CD4-positive, alpha-beta T cell (primary cell): ENCODE data around the gene NCAM2. TPM values are rescaled to one million over a fixed set of nuclear protein-coding genes. Genes with fewer than 3 reads are reported as not detected.

ENCODE experiments used
- ATAC-seq: fragments of 200-7000 bp; cut with Tn5 transposase; one replicate; pipeline ENCODE4 v1.10.0; 2022; ENCODE audit warnings: mild to moderate bottlenecking; ENCODE audit not compliant: poor library complexity
- CTCF ChIA-PET: fragments of 350-600 bp; sonication (Branson Sonifier 250); formaldehyde crosslinking; loops from one replicate; lab custom pipeline; 2021; ENCODE audit warnings: antibody characterized with exemption, inconsistent platforms; lab: Charles Lee
- POLR2A ChIA-PET: fragments of 350-600 bp; sonication (Branson Sonifier 250); formaldehyde crosslinking; loops from one replicate; lab custom pipeline; 2021; ENCODE audit warnings: antibody characterized with exemption, inconsistent platforms; lab: Charles Lee
- DNase-seq, 14 experiments: peaks; one replicate each; pipeline ENCODE4 v3.0.0-alpha.2; 2013 to 2020; ENCODE audit warnings: mixed read lengths in 2 of 14
- H3K27ac ChIP-seq, 2 donors: one replicate each; pipeline versions ENCODE4 v1.5.1 to v1.7.0; 2013; ENCODE audit warnings: low read length in 2 of 2, low read depth in 1 of 2, mild to moderate bottlenecking in 1 of 2
- H3K27me3 ChIP-seq, 2 experiments: 1 replicate in 1 of 2; 2 replicates in 1 of 2; pipeline versions ENCODE4 v1.6.1 to v1.7.0; 2013; ENCODE audit warnings: low read length in 2 of 2, control low read depth in 1 of 2, mild to moderate bottlenecking in 1 of 2, moderate library complexity in 1 of 2; ENCODE audit not compliant: insufficient read depth in 2 of 2, control insufficient read depth in 1 of 2
- H3K36me3 ChIP-seq: one replicate; pipeline ENCODE4 v1.6.1; 2013; ENCODE audit warnings: low read length, control low read depth; ENCODE audit not compliant: insufficient read depth
- H3K4me1 ChIP-seq: one replicate; pipeline ENCODE4 v1.6.1; 2013; ENCODE audit warnings: low read length, control low read depth; ENCODE audit not compliant: insufficient read depth
- H3K4me3 ChIP-seq: one replicate; pipeline ENCODE4 v1.5.1; 2013; ENCODE audit warnings: mild to moderate bottlenecking, low read length, moderate library complexity
- H3K9me3 ChIP-seq, 2 experiments: 1 replicate in 1 of 2; 2 replicates in 1 of 2; pipeline versions ENCODE4 v1.6.1 to v1.7.0; 2013; ENCODE audit warnings: low read length in 2 of 2, mild to moderate bottlenecking in 2 of 2, control low read depth in 1 of 2, moderate library complexity in 1 of 2; ENCODE audit not compliant: control insufficient read depth in 1 of 2, insufficient read depth in 1 of 2
- H3K27ac Mint-ChIP-seq: one replicate; pipeline ENCODE4 v1.8.0; 2020; ENCODE audit warnings: mixed read lengths
- H3K27me3 Mint-ChIP-seq: one replicate; pipeline ENCODE4 v1.8.0; 2021; ENCODE audit warnings: mixed read lengths
- H3K36me3 Mint-ChIP-seq: one replicate; pipeline ENCODE4 v1.8.0; 2021; ENCODE audit warnings: low read depth, mixed read lengths
- H3K4me1 Mint-ChIP-seq: one replicate; pipeline ENCODE4 v1.8.0; 2021; ENCODE audit warnings: low read depth, mixed read lengths
- H3K4me3 Mint-ChIP-seq: one replicate; pipeline ENCODE4 v1.8.0; 2020; ENCODE audit warnings: mild to moderate bottlenecking, mixed read lengths
- H3K9me3 Mint-ChIP-seq: one replicate; pipeline ENCODE4 v1.8.0; 2020; ENCODE audit warnings: mixed read lengths
- CTCF ChIP-seq: fragments of 200-600 bp; IDR thresholded peaks from one replicate; pipeline ENCODE4 v1.8.0; 2022; ENCODE audit warnings: antibody characterized with exemption, mild to moderate bottlenecking
- intact Hi-C, 2 experiments: fragments of 100-400 bp; cut with DNase I in 1 of 2; cut with micrococcal nuclease in 1 of 2; formaldehyde crosslinking; loops; one replicate each; pipeline versions ENCODE4 v1.15.1 to v1.9.0; 2023 to 2025; cut with DNase I, micrococcal nuclease
- total RNA-seq, 174 experiments: library from RNA in 2 of 174; stranded (reverse) in 2 of 174; gene quantifications; one replicate each; pipeline ENCODE4 v1.2.3 and lab custom pipeline; 2021 to 2026

The NCAM2 gene
- total RNA-seq, 2 experiments from 2014 or later, result not detected

- no peak overlapping the region for H3K27ac ChIP-seq
- no peaks in the 10 kb centered on the region for H3K36me3 ChIP-seq
- Mint-ChIP-seq H3K9me3 (no peaks in the 10 kb centered on the region), H3K4me3 (no peak overlapping the region), H3K27me3 (peaks cover 22% of the 10 kb centered on the region), H3K36me3 (no peaks in the 10 kb centered on the region), H3K27ac (no peak overlapping the region), H3K4me1 (peaks cover 2% of the 10 kb centered on the region)
- ChIA-PET CTCF (no interaction called here), POLR2A (no interaction called here)
- TF ChIP-seq CTCF, result no peak
- no peaks in the 10 kb centered on the region for H3K9me3 ChIP-seq
- ATAC-seq (no peak), DNase-seq (peak in 2 of 14 experiments; percentile 7 to 9)
- H3K4me1 ChIP-seq, result no peaks in the 10 kb centered on the region
- H3K27me3 ChIP-seq, result peaks cover 0 to 18% of the 10 kb centered on the region in 2 experiments
- no peak overlapping the region for H3K4me3 ChIP-seq
- intact Hi-C loops, result loop anchor here (5.0 to 10.0 kb wide), 2 partner anchors 921 to 1784 kb away; no protein-coding TSS in a partner anchor
Observed at GRCh38 chr21:21003701-21004100, 5.5 kb downstream of the NCAM2 start.

GRCh38 chr21:21007606-21008005 lies 9.4 kb downstream of the NCAM2 start:
- POLR2A ChIA-PET, result no interaction called here
- H3K27me3 ChIP-seq, result no peaks in the 10 kb centered on the region
- Mint-ChIP-seq H3K4me3 (no peak overlapping the region), H3K9me3 (no peaks in the 10 kb centered on the region), H3K36me3 (no peaks in the 10 kb centered on the region), H3K27me3 (no peaks in the 10 kb centered on the region), H3K27ac (no peak overlapping the region), H3K4me1 (no peaks in the 10 kb centered on the region)
- no peak overlapping the region for H3K27ac ChIP-seq
- no peaks in the 10 kb centered on the region for H3K36me3 ChIP-seq
- DNase-seq, result no peak
- H3K9me3 ChIP-seq, result no peaks in the 10 kb centered on the region
- no peaks in the 10 kb centered on the region for H3K4me1 ChIP-seq
- no peak overlapping the region for H3K4me3 ChIP-seq
- intact Hi-C loops, result loop anchor here in 1 of 2 experiments (10.0 kb wide), 1 partner anchor 917 kb away; no protein-coding TSS in a partner anchor
- CTCF ChIA-PET, result no interaction called here
- no peak for TF ChIP-seq CTCF
- ATAC-seq, result no peak

GRCh38 chr21:21010228-21010627 lies 12.0 kb downstream of the NCAM2 start:
- intact Hi-C loops, result no loop called here
- no peaks in the 10 kb centered on the region for H3K36me3 ChIP-seq
- H3K27me3 ChIP-seq, result no peaks in the 10 kb centered on the region
- Mint-ChIP-seq H3K9me3 (no peaks in the 10 kb centered on the region), H3K36me3 (no peaks in the 10 kb centered on the region), H3K27me3 (no peaks in the 10 kb centered on the region), H3K4me1 (no peaks in the 10 kb centered on the region), H3K27ac (no peak overlapping the region), H3K4me3 (no peak overlapping the region)
- H3K27ac ChIP-seq, result no peak overlapping the region
- CTCF ChIA-PET, result no interaction called here
- H3K9me3 ChIP-seq, result no peaks in the 10 kb centered on the region
- POLR2A ChIA-PET, result interaction anchor here (0.5 kb wide), 1 partner anchor 38 kb away, joined by 3 read pairs; no protein-coding TSS in a partner anchor
- no peak for DNase-seq
- no peaks in the 10 kb centered on the region for H3K4me1 ChIP-seq
- no peak for TF ChIP-seq CTCF
- H3K4me3 ChIP-seq, result no peak overlapping the region
- no peak for ATAC-seq
